Fibroblast of skin of scalp (primary cell): ENCODE data around the gene ASCC3.

Experiments
- DNase-seq: peaks from one replicate; pipeline ENCODE4 v3.0.0-alpha.2; 2013

Gene ASCC3

DNA sequence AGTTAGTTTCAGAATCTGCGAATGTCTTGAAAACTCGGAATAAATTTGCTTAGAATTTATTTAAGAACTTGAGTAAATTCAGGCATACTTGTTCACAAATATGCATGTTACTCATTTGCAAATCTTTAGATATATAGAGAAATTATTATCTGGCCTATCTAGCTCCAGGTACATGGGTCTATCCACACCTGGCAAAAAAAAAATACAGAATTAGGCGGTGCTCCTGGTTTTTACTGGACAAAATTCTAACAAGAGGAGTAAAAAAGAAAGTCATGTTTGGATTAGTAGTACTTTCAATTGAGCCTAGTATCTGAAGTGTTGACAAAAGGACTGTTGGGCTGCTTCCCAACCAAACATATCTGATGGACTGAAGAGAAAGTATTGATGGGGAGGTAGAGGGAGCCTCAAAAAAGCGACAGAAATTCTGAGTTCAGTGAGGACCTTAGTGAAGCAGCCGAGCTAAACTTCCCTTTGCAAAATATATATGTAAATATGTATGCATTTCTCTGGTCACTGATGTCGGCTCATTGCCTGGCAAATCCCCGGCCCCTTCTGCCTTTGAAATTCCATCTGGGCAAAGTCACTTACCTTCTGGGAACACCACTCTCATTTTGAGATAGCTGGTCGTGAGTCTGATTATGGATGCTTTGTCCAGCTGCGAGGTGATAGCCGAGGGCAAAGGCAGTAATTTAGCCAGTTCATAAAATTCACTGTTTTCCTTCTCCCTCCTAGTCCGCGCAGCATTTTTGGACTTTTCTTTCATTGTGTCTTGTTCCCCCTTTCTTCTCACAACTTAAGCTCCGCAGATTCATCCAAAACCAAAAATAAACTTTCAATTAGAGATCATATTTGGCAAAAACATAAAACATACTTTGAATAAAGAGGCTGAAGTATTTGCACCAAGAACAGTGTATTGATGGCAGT is 418.2 kb downstream of the ASCC3 start:
- DNase-seq = no peak

GRCh38 chr6:100461917-100462705 is 419.0 kb downstream of the ASCC3 start:
- no peak for DNase-seq

GRCh38 chr6:100461278-100461916 is 419.7 kb downstream of the ASCC3 start:
- DNase-seq = peak; percentile 75

DNA sequence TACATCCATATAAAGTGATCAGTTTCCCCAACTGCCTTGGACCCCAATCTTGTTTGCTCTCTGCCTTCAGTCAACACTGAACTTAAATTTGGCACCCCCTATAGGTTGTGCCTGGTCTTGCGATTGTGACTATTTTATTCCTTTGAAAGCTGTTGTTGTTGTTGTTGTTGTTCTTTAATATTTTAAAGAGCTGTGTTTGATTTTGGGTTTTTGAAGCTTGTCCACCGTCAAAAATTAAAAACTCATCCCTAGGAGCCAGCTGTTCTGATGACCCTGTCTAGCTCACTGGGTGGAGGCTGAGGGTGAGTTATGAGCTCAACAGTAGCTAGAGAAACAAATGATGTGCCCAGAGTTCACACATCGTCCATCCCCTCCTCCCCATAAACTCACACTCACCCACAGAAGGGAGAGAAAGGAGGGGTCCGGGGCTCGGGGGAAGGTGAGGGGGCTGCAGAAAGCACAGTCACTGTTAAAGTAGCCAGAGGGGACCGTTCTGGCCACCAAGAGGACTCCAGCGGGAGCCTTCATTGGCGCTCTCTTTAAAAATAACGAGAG is 420.4 kb downstream of the ASCC3 start:
- DNase-seq = peak; percentile 48

DNA sequence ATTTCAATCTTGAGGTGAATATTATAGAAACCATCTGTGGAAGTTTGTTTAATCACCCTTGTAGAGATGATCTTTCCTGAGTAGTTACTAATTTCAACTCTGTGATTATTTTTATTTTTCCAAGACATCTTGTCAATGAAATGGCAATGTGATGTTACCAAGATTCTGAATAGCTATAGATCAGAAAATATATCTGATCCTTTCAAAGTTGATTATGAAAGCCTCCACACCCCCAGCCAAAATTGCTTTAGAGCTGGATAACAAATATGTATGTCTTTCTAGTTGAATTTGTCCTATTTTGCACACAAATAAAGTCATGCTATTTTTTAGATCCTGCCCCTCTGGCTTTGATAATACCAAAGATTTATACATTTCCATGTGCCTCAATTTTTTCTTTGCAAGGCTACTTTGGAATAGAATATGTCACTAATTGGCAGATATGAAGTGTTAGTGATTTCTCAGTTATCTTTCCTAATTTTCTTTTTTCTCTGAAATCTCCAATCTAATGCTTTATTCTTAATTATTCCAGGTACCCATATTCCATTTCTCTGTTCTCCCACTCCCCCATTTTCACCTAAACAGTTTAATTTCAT is 421.4 kb downstream of the ASCC3 start:
- DNase-seq = no peak

GRCh38 chr6:100458841-100459591 is 422.1 kb downstream of the ASCC3 start:
- DNase-seq = no peak
